Vagina (tissue), 2 donors: ENCODE data around the gene NRAP.

Experiments used
- CTCF ChIP-seq, 3 experiments: fragments of 450-650 bp in 2 of 3; fragments of 200-600 bp in 1 of 3; sonication (generic) in 1 of 3; IDR thresholded peaks; one replicate each; pipeline ENCODE4 v1.5.1; 2017 to 2019; ENCODE audit warnings: antibody characterized with exemption in 3 of 3, mild to moderate bottlenecking in 2 of 3, moderate library complexity in 2 of 3
- POLR2A ChIP-seq, 2 donors: fragments of 450-650 bp; IDR thresholded peaks; one replicate each; pipeline ENCODE4 v1.6.1; 2017; ENCODE audit warnings: antibody characterized with exemption in 2 of 2, mild to moderate bottlenecking in 2 of 2, moderate library complexity in 2 of 2

- TF ChIP-seq CTCF (IDR thresholded peaks at IDR 0.05) (no peak), POLR2A (IDR thresholded peaks at IDR 0.05) (no peak)
These were observed 13.7 kb downstream of the NRAP start for GRCh38 chr10:113650172-113650571.
